Stimulated activated CD4-positive, alpha-beta T cell treated with anti-CD3 and anti-CD28 coated beads, Interleukin-2, amount 100 ng/mL, for 24 hours (primary cell): ENCODE data around the gene KLHL6.
A peak's percentile ranks its signal among the peaks of the same experiment; 100 is the strongest.
"Not testable (repeated sequence)": the region's sequence is repeated elsewhere in the genome, so short reads cannot be mapped to it uniquely, and the experiment has no call there.

Experiments used
- DNase-seq, 2 donors: peaks; one replicate each; pipeline ENCODE4 v3.0.0-alpha.2; 2020

KLHL6 gene

DNA sequence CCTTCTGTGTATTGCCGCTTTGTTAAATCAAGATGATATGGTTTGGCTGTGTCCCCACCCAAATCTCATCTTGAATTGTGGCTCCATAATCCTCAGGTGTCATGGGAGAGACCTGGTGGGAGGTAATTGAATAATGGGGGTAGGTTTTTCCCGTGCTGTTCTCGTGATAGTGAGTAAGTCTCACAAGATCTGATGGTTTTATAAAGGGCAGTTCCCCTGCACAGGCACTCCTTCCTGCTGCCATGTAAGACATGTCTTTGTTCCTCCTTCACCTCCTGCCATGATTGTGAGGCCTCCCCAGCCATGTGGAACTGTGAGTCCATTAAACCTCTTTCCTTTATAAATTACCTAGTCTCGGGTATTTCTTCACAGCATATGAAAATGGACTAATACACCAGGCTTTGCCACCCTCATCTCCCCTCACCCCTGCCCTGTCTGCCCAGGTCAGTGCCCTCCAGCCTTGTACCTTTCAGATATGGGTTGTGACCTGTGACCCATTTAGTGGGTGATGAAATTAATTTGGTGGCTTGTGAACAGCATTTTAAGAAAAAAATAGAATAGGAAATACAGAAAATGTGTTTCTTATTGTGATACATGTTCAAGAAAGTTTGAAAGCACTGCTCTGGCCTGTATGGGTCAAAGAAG is 71.0 kb downstream of the KLHL6 start:
- no peak for DNase-seq

DNA sequence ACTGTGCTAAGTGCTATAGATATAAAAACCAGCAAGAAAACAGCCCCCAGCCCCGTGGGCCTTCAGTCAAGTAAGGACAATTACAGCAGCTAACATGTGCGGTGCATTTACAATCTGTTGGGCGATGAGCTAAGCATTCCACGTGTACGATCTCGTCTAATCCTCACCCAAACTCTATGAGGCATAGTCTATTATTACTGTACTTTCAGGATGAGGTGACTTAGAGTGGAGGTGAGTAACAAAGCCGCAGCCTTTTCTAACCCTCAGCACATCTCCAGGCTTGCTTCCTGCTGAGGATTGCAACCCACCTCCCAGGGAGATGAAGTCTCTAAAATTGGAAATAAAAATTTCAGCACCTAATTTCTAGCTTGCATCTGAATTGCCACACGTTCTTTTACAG is 73.9 kb downstream of the KLHL6 start:
- no peak for DNase-seq

GRCh38 chr3:183478501-183478900 is 77.0 kb downstream of the KLHL6 start:
- DNase-seq: no peak

- no peak for DNase-seq
Measured at GRCh38 chr3:183477801-183478456, 77.6 kb downstream of the KLHL6 start.

DNA sequence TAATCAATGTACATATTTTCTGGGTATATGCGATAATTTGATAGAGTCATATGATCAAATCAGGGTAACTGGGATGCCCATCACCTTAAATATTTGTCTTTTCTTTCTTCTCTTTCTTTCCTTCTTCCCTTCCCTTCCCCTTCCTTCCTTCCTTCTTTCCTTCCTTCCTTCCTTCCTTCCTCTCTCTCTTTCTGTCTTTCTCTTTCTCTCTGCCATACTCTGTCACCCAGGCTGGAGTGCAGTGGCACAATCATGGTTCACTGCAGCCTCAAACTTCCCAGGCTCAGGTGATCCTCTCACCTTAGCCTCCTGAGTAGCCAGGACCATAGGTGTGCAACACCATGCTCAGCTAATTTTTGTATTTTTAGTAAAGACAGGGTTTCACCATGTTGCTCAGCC is 79.7 kb downstream of the KLHL6 start:
- not testable (repeated sequence) for DNase-seq

DNA sequence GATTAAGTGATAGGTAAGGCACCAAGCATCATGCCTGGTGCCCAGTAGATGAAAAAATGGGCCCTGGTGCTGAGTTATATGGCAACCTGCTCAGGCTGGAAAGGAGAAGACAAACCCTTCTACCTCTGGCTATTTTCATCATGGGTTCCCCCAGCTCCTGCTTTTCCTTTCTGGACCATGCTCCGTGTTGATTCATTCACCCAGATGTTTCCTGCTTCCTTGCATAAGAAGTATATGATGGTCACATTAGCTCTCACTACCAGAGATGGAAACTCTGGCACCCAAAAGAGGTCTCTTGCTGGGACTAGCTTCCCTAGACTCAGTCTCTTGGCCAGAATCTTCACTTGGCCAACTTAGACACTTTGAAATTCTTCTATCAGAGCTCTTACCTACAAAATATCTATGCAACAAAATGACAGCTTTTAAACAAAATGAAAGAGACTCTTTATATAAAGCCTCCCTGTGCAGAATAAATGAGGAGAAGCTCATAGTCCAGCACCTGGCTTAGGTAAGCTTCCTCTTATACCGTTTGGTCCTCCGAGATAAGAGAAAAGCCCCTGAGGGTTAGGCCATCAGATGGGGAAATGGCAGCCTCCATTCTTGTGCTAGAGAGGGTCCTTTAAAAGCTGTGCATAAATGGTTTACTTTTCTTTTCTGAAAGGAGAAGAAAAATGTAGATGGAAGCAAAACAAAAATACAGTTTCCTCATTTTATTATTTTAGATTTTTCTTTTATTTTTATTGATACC is 80.3 kb downstream of the KLHL6 start:
- no peak for DNase-seq

GRCh38 chr3:183473969-183474368 is 81.5 kb downstream of the KLHL6 start:
- DNase-seq: no peak

- no peak for DNase-seq
Measured at GRCh38 chr3:183472155-183472554, 83.4 kb downstream of the KLHL6 start.

DNA sequence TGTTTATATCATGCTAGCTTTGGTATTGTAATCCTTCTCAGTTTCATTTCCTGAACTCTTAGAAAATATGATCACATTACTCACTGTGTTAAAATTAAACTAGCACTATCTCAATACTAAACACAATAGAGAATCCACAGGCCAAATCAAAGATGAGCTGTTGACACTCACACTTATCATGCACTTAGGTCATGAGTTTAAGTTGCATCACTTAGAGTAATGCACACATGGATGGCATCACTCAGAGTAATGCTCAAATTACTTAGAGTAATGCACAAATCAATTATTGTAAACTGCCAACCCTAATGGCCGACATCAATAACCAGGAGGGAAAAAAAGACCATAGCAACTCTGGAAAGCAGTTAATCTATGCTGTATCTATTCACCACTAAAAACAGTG is 87.1 kb downstream of the KLHL6 start:
- DNase-seq: no peak

- DNase-seq: no peak
Measured at GRCh38 chr3:183466575-183466974, 88.9 kb downstream of the KLHL6 start.

- not testable (repeated sequence) for DNase-seq
Measured at GRCh38 chr3:183465710-183466109, 89.8 kb downstream of the KLHL6 start.

DNA sequence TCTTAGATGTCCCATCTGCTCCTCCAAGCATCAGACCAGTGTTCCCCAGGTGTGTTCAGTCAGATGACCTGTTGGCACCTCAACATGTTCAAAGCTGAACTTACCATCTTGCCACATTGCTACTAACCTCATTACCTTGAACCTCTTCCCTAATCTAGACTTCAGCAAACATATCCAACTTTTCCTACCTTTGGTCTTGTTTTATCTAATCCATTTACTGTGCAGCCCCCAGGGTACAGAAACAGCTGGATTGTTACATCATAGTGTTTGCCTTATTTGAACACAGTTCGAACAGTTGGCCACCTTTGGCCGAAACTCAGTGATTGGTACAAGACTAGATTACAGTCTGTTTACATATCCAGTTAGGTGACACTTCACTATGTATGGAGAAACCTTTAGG is 91.0 kb downstream of the KLHL6 start:
- no peak for DNase-seq

- no peak for DNase-seq
Measured at GRCh38 chr3:183460081-183461055, 95.1 kb downstream of the KLHL6 start.

GRCh38 chr3:183455089-183455488 is 100.4 kb downstream of the KLHL6 start:
- DNase-seq: no peak

DNA sequence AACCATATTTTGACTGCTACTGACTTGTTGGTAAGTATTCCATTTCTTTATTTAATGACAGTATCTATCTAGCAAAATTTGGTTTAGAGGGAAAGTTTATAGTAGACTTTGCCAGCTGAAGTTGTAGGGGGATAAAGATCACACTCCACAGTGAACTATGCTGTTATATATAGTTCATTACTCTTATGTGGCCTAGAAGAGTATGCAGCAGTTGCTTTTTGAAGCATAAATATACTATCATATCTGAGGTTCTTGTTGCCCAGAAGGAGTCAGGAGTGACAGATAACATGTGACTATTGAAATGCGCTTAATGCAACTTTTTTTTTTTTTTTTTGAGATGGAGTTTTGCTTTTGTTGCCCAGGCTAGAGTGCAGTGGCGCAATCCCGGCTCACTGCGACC is 101.4 kb downstream of the KLHL6 start:
- DNase-seq: no peak

DNA sequence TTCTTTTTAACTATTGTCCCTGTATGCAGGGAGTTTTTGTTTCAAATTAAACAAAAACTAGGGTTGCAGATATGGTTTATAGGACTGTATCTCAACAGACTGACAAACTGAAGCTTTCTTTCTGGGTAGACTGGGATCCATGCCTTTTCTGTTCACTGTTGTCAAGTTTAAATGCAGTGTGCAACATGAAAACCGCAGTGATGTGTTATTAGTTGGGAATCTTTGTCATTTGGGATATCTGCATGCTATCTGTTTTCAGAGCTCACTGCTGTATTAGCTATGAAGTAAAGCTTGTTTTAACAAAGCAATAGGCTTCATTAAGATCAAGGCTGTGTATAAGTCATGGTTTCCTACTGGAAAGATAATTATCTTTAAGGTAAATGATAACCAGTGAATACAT is 105.7 kb downstream of the KLHL6 start:
- DNase-seq: no peak

- no peak for DNase-seq
Measured at GRCh38 chr3:183449391-183449790, 106.1 kb downstream of the KLHL6 start.

- no peak for DNase-seq
Measured at GRCh38 chr3:183448369-183449128, 107.0 kb downstream of the KLHL6 start.

GRCh38 chr3:183447206-183448001 is 108.1 kb downstream of the KLHL6 start:
- peak; percentile 76 to 80 for DNase-seq

- DNase-seq: no peak
Measured at GRCh38 chr3:183446838-183447205, 108.7 kb downstream of the KLHL6 start.

DNA sequence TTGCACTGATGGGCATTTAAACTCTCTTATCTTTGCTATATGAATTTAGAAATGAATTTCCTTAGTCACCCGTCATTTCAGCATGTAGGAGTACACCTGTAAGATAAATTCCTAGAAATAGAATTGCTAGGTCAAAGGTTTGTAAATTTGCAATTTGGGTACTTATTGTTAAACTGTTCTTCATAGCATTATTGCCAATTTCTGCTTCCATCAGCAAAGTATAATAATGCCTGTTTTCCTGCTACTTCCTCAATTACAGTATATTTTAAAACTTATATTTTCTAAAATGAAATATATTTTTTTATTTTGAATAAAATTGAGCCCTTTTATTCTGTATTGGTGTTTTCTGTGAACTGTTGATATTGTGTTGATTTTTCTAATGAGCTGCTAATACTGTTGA is 110.8 kb downstream of the KLHL6 start:
- DNase-seq: no peak
